H1 (cell line): ENCODE results near the gene C19orf25. TPM values are rescaled to one million over a fixed set of nuclear protein-coding genes. Genes with fewer than 3 reads are reported as not detected.

Experiments used
- CTCF ChIA-PET: fragments of 300-600 bp; sonication (Branson Sonifier 250); formaldehyde crosslinking; loops from one replicate; lab custom pipeline; 2021; ENCODE audit not compliant: partially characterized antibody; lab: Charles Lee
- POLR2A ChIA-PET: fragments of 300-600 bp; sonication (Branson Sonifier 250); formaldehyde crosslinking; loops from one replicate; lab custom pipeline; 2021; ENCODE audit warnings: inconsistent platforms; ENCODE audit not compliant: partially characterized antibody; lab: Charles Lee
- DNase-seq, 2 experiments: peaks; one replicate each; pipeline versions ENCODE4 v3.0.0 to v3.0.0-alpha.2; 2010 to 2022; ENCODE audit warnings: low spot score in 2 of 2, low read depth in 1 of 2, mixed read lengths in 1 of 2
- FAIRE-seq: peaks from 2 replicates; lab custom pipeline; 2011; peaks lifted over from hg19 to GRCh38; lab: Jason Lieb, UNC
- H2AFZ ChIP-seq: 2 replicates; pipeline ENCODE4 v1.8.1; 2012; ENCODE audit warnings: low read length, inconsistent platforms
- H2AK5ac ChIP-seq: 2 replicates; pipeline ENCODE4 v1.6.1; 2013; ENCODE audit warnings: low read depth, low read length
- H2BK120ac ChIP-seq: replicated peaks from 2 replicates; pipeline ENCODE3; 2013; ENCODE audit warnings: low read depth, low read length, inconsistent platforms
- H2BK12ac ChIP-seq: 2 replicates; pipeline ENCODE4 v1.6.1; 2013; ENCODE audit warnings: low read depth, low read length
- H2BK15ac ChIP-seq: 2 replicates; pipeline ENCODE4 v1.6.1; 2013; ENCODE audit warnings: low read length
- H2BK20ac ChIP-seq: 2 replicates; pipeline ENCODE4 v1.6.1; 2013; ENCODE audit warnings: low read length
- H2BK5ac ChIP-seq: 2 replicates; pipeline ENCODE4 v1.6.1; 2013; ENCODE audit warnings: low read depth, low read length
- H3K14ac ChIP-seq: 2 replicates; pipeline ENCODE4 v1.6.1; 2013; ENCODE audit warnings: inconsistent platforms; ENCODE audit not compliant: insufficient read length
- H3K18ac ChIP-seq: 2 replicates; pipeline ENCODE4 v1.6.1; 2013; ENCODE audit warnings: low read length; ENCODE audit errors: extremely low read depth
- H3K23ac ChIP-seq: 2 replicates; pipeline ENCODE4 v1.6.1; 2013; ENCODE audit warnings: inconsistent platforms; ENCODE audit not compliant: insufficient read length
- H3K23me2 ChIP-seq: 2 replicates; pipeline ENCODE4 v1.6.1; 2013; ENCODE audit warnings: low read depth, low read length
- H3K27ac ChIP-seq: 2 replicates; pipeline ENCODE4 v1.6.1; 2011; ENCODE audit warnings: low read depth, low read length, inconsistent platforms
- H3K27me3 ChIP-seq, 4 experiments: replicated peaks in 1 of 4; 1 replicate in 1 of 4; 2 replicates in 3 of 4; pipeline versions ENCODE4 v1.6.1 to v1.8.1; 2011 to 2013; ENCODE audit warnings: low read length in 3 of 4, mild to moderate bottlenecking in 3 of 4, inconsistent platforms in 2 of 4, mixed read lengths in 2 of 4, moderate library complexity in 1 of 4; ENCODE audit not compliant: control insufficient read depth in 3 of 4, insufficient read depth in 3 of 4; ENCODE audit errors: extremely low read depth in 1 of 4
- H3K36me3 ChIP-seq, 4 experiments: 2 replicates each; pipeline versions ENCODE4 v1.6.1 to v1.8.1; 2011 to 2013; ENCODE audit warnings: mild to moderate bottlenecking in 4 of 4, low read length in 3 of 4, moderate library complexity in 2 of 4, control low read depth in 1 of 4, inconsistent platforms in 1 of 4; ENCODE audit not compliant: insufficient read depth in 4 of 4, control insufficient read depth in 2 of 4
- H3K4ac ChIP-seq: replicated peaks from 2 replicates; pipeline ENCODE3; 2013; ENCODE audit warnings: low read length, low read depth, mixed read lengths, inconsistent platforms; ENCODE audit not compliant: insufficient read length
- H3K4me1 ChIP-seq, 4 experiments: replicated peaks in 1 of 4; 1 replicate in 1 of 4; 2 replicates in 3 of 4; pipeline versions ENCODE4 v1.6.1 to v1.8.1; 2011 to 2013; ENCODE audit warnings: low read length in 3 of 4, inconsistent platforms in 2 of 4, mixed read lengths in 1 of 4; ENCODE audit not compliant: insufficient read depth in 4 of 4, control insufficient read depth in 3 of 4
- H3K4me2 ChIP-seq, 2 experiments: 2 replicates each; pipeline versions ENCODE4 v1.6.1 to v1.8.1; 2011 to 2013; ENCODE audit warnings: low read depth in 2 of 2, low read length in 2 of 2, control low read depth in 1 of 2, inconsistent platforms in 1 of 2, mild to moderate bottlenecking in 1 of 2; ENCODE audit not compliant: insufficient read depth in 1 of 2
- H3K4me3 ChIP-seq, 4 experiments: fragments of 200-600, 300-600 bp in 1 of 4; sonication (generic), shearing (Covaris generic), sonication (Bioruptor Twin) in 1 of 4; 2 replicates each; pipeline versions ENCODE4 v1.5.1 to v1.8.1; 2011 to 2016; ENCODE audit warnings: low read length in 4 of 4, low read depth in 3 of 4, control low read depth in 2 of 4, inconsistent platforms in 2 of 4, mild to moderate bottlenecking in 2 of 4, mixed read lengths in 1 of 4, moderate library complexity in 1 of 4; ENCODE audit not compliant: insufficient read depth in 2 of 4; ENCODE audit errors: extremely low read depth in 1 of 4
- H3K56ac ChIP-seq: replicated peaks from 2 replicates; pipeline ENCODE3; 2013; ENCODE audit warnings: low read depth, mild to moderate bottlenecking, mixed read lengths, low read length, inconsistent platforms; ENCODE audit not compliant: insufficient read length
- H3K79me1 ChIP-seq: 2 replicates; pipeline ENCODE4 v1.6.1; 2013; ENCODE audit warnings: low read depth, low read length, control low read depth
- H3K79me2 ChIP-seq, 2 experiments: 2 replicates each; pipeline versions ENCODE4 v1.6.1 to v1.8.1; 2012 to 2013; ENCODE audit warnings: low read length in 2 of 2, mild to moderate bottlenecking in 2 of 2, inconsistent platforms in 1 of 2; ENCODE audit not compliant: insufficient read depth in 2 of 2, control insufficient read depth in 1 of 2
- H3K9ac ChIP-seq, 4 experiments: replicated peaks in 1 of 4; 1 replicate in 1 of 4; 2 replicates in 3 of 4; pipeline versions ENCODE4 v1.6.1 to v1.8.1; 2011 to 2013; ENCODE audit warnings: low read depth in 3 of 4, low read length in 3 of 4, control low read depth in 2 of 4, mild to moderate bottlenecking in 2 of 4, moderate library complexity in 2 of 4, inconsistent platforms in 1 of 4; ENCODE audit errors: extremely low read depth in 1 of 4
- H3K9me3 ChIP-seq, 2 experiments: 2 replicates each; pipeline versions ENCODE4 v1.6.1 to v1.8.1; 2012 to 2013; ENCODE audit warnings: mild to moderate bottlenecking in 2 of 2, moderate library complexity in 2 of 2, control low read depth in 1 of 2, inconsistent platforms in 1 of 2, low read depth in 1 of 2, low read length in 1 of 2, mixed read lengths in 1 of 2; ENCODE audit not compliant: insufficient read depth in 2 of 2
- H4K20me1 ChIP-seq, 2 experiments: replicated peaks in 1 of 2; 2 replicates each; pipeline versions ENCODE3 to v1.8.1; 2011 to 2013; ENCODE audit warnings: inconsistent platforms in 2 of 2, low read length in 2 of 2, mild to moderate bottlenecking in 1 of 2; ENCODE audit not compliant: insufficient read depth in 2 of 2, control insufficient read depth in 1 of 2
- H4K5ac ChIP-seq: 2 replicates; pipeline ENCODE4 v1.6.1; 2013; ENCODE audit warnings: low read length, low read depth, mixed read lengths, inconsistent platforms; ENCODE audit not compliant: insufficient read length
- H4K8ac ChIP-seq: 2 replicates; pipeline ENCODE4 v1.8.0; 2013; ENCODE audit warnings: mild to moderate bottlenecking, moderate library complexity, low read length, inconsistent platforms; ENCODE audit not compliant: insufficient read depth; ENCODE audit errors: extremely low read depth
- H4K91ac ChIP-seq: replicated peaks from 2 replicates; pipeline ENCODE3; 2013; ENCODE audit warnings: low read length, mixed read lengths, inconsistent platforms; ENCODE audit not compliant: insufficient read length
- ASH2L ChIP-seq: fragments of 200-600, 300-600 bp; sonication (generic); IDR thresholded peaks from one replicate; pipeline ENCODE4 v1.7.1; 2017; ENCODE audit warnings: low read length
- CBX8 ChIP-seq: fragments of 300-800, 300-1000 bp; sonication (generic); IDR thresholded peaks from 2 replicates; pipeline ENCODE4 v1.7.1; 2016; ENCODE audit warnings: low read depth, low read length, borderline replicate concordance
- CEBPB ChIP-seq: IDR thresholded peaks from 2 replicates; pipeline ENCODE4 v1.6.1; 2012; ENCODE audit warnings: low read depth, low read length
- CTBP2 ChIP-seq: IDR thresholded peaks from 2 replicates; pipeline ENCODE4 v1.7.0; 2011; ENCODE audit warnings: borderline replicate concordance, mild to moderate bottlenecking, moderate library complexity, mixed read lengths, low read length; ENCODE audit not compliant: insufficient read depth, insufficient read length
- HDAC2 ChIP-seq, 2 experiments: fragments of 300-600 bp in 1 of 2; sonication (generic) in 1 of 2; IDR thresholded peaks; 2 replicates each; pipeline ENCODE4 v1.6.1; 2011 to 2012; ENCODE audit warnings: low read depth in 2 of 2, low read length in 2 of 2, mild to moderate bottlenecking in 2 of 2, moderate library complexity in 2 of 2, borderline replicate concordance in 1 of 2, inconsistent platforms in 1 of 2
- HDAC6 ChIP-seq: IDR thresholded peaks from one replicate; pipeline ENCODE4 v1.7.1; 2012; ENCODE audit warnings: low read depth, mild to moderate bottlenecking, inconsistent platforms, low read length, moderate library complexity
- RFX5 ChIP-seq: IDR thresholded peaks from 2 replicates; pipeline ENCODE4 v1.6.1; 2011; ENCODE audit warnings: low read depth, low read length, improper control_type of control experiment, borderline replicate concordance
- SAP30 ChIP-seq: fragments of 300-600 bp; sonication (generic); IDR thresholded peaks from 2 replicates; pipeline ENCODE4 v1.7.1; 2012; ENCODE audit warnings: low read length, moderate library complexity, mild to moderate bottlenecking, inconsistent platforms; ENCODE audit not compliant: insufficient read depth, insufficient replicate concordance
- SUZ12 ChIP-seq: fragments of 200-600 bp; sonication (generic); IDR thresholded peaks from 2 replicates; pipeline ENCODE4 v1.6.1; 2012; ENCODE audit warnings: mild to moderate bottlenecking, inconsistent platforms, low read length, moderate library complexity, mixed read lengths
- TAF7 ChIP-seq: optimal IDR thresholded peaks from 2 replicates; pipeline ENCODE3; 2011; ENCODE audit warnings: low read depth, mild to moderate bottlenecking, inconsistent platforms, low read length, moderate library complexity, borderline replicate concordance
- WGBS, 2 experiments: shearing (Covaris generic) in 1 of 2; methylation state at CpG; one replicate each; pipeline versions ENCODE4 v1.1.6 to v1.1.7; 2013 to 2015; ENCODE audit warnings: low lambda C conversion rate in 2 of 2, mixed read lengths in 2 of 2, inconsistent platforms in 1 of 2, low coverage in 1 of 2, missing lambda C conversion rate in 1 of 2; ENCODE audit not compliant: insufficient replicate concordance in 2 of 2, insufficient coverage in 1 of 2, insufficient read length in 1 of 2; ENCODE audit errors: extremely low coverage in 1 of 2, missing lambda C conversion rate in 1 of 2; 5-methylcytosine and 5-hydroxymethylcytosine counted together
- polyA plus RNA-seq, 7 experiments: library from polyadenylated mRNA; depleted of rRNA in 3 of 7; stranded (reverse) in 5 of 7; unstranded in 2 of 7; fragments of >200 nt in 5 of 7; fragments of 200-250 nt in 2 of 7; gene quantifications; 1 replicate in 5 of 7; 2 replicates in 1 of 7; 4 replicates in 1 of 7; pipeline versions ENCODE4 v1.2.1 to v1.2.3, GENCODE V29; 2011 to 2013; ENCODE audit warnings: missing spikeins in 2 of 7, mixed read lengths in 2 of 7
- total RNA-seq: library from RNA; stranded (reverse); fragmentation: NEBNext Ultra II Directional; extraction: Animal tissue kit (Norgen Biotek cat#: 25700); gene quantifications from 2 replicates; pipeline ENCODE4 v1.2.1, GENCODE V29; 2021
- TF ChIP-seq, protein P1 (sequence below): IDR thresholded peaks from 2 replicates; pipeline ENCODE4 v1.6.1; 2012; ENCODE audit warnings: low read length, inconsistent platforms

C19orf25 gene
- total and polyA plus RNA-seq, 2 of the 8 experiments (the other 6 are each of a cell fraction or from before 2014, with no cell fraction given), result 41.3 to 67.4 TPM

DNA sequence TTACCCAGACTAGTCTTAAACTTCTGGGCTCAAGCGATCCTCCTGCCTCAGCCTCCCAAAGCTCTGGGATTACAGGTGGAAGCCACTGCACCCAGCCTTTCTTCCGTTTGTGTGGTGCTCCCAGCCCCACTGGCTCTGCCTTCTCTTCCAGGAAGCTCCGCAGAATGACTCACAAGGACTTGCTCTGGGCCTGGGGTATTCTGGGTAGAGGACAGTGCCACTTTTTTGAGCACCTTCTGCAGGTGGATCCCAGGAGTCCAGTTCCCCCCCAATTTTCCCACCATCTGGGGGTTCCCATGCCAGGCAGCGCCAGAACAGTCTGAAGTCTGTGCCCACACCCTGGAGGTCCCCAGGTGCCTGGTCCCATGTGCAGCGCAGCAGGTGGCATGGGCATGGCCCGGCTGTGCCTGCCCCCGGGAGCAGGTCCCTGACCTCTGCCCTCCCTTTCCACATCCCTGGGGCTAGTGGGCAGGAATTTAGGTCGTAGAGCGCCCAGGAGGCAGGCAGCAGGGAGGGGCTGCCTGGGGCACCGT is 13.5 kb upstream of the C19orf25 start:
- H3K79me1 ChIP-seq, result no peaks in the 10 kb centered on the region
- H4K20me1 ChIP-seq, result peaks cover 0 to 5% of the 10 kb centered on the region in 2 experiments
- no peak overlapping the region for H2AFZ ChIP-seq
- no peaks in the 10 kb centered on the region for H3K36me3 ChIP-seq
- H2AK5ac ChIP-seq, result no peak overlapping the region
- no peak overlapping the region for H2BK20ac ChIP-seq
- ChIA-PET POLR2A (no interaction called here), CTCF (interaction anchor here (1.0 to 2.6 kb wide), 2 partner anchors 11 to 17 kb away, joined by 3 to 14 read pairs; no protein-coding TSS in a partner anchor)
- H2BK120ac ChIP-seq, result no peak overlapping the region
- H4K8ac ChIP-seq, result no peak overlapping the region
- peaks cover 9% of the 10 kb centered on the region for H3K23me2 ChIP-seq
- H3K27me3 ChIP-seq, result peaks cover 3 to 17% (median 9%) of the 10 kb centered on the region in 4 experiments; a peak in 6 of 7 replicates
- H4K5ac ChIP-seq, result no peak overlapping the region
- no peak overlapping the region for H3K56ac ChIP-seq
- no peak for FAIRE-seq
- H3K9me3 ChIP-seq, result no peaks in the 10 kb centered on the region
- no peak overlapping the region for H3K27ac ChIP-seq
- H2BK12ac ChIP-seq, result no peak overlapping the region
- no peak overlapping the region for H3K4me3 ChIP-seq
- H3K79me2 ChIP-seq, result no peaks in the 10 kb centered on the region
- no peak overlapping the region for H2BK5ac ChIP-seq
- H4K91ac ChIP-seq, result no peak overlapping the region
- no peak for DNase-seq
- peaks cover 0 to 5% (median 2%) of the 10 kb centered on the region in 4 experiments; a peak in 5 of 7 replicates for H3K4me1 ChIP-seq
- 90% methylated on average over 9 of the region's 10 CpGs; no CpG with 5 or more reads in 1 of the 2 experiments for WGBS, 2 experiments
- no peak overlapping the region for H3K4ac ChIP-seq
- TF ChIP-seq SUZ12 (no peak), HDAC2 (IDR thresholded peaks at IDR 0.05; ENCODE audit: borderline replicate concordance in 1 of 2, low read depth in 2 of 2, low read length in 2 of 2) (no peak), SAP30 (no peak), CBX8 (no peak), HDAC6 (no peak), CEBPB (no peak), RFX5 (no peak), CTBP2 (no peak), ASH2L (no peak), TAF7 (no peak)
- TF ChIP-seq, protein P1, sequence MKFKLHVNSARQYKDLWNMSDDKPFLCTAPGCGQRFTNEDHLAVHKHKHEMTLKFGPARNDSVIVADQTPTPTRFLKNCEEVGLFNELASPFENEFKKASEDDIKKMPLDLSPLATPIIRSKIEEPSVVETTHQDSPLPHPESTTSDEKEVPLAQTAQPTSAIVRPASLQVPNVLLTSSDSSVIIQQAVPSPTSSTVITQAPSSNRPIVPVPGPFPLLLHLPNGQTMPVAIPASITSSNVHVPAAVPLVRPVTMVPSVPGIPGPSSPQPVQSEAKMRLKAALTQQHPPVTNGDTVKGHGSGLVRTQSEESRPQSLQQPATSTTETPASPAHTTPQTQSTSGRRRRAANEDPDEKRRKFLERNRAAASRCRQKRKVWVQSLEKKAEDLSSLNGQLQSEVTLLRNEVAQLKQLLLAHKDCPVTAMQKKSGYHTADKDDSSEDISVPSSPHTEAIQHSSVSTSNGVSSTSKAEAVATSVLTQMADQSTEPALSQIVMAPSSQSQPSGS, result no peak
- H3K14ac ChIP-seq, result no peak overlapping the region
- H2BK15ac ChIP-seq, result no peak overlapping the region
- no peak overlapping the region for H3K18ac ChIP-seq
- H3K4me2 ChIP-seq, result no peak overlapping the region; a peak in 1 of 4 replicates
- no peak overlapping the region for H3K23ac ChIP-seq
- no peak overlapping the region for H3K9ac ChIP-seq
